Measurements from ENCODE around the gene MCC.

The MCC gene

DNA sequence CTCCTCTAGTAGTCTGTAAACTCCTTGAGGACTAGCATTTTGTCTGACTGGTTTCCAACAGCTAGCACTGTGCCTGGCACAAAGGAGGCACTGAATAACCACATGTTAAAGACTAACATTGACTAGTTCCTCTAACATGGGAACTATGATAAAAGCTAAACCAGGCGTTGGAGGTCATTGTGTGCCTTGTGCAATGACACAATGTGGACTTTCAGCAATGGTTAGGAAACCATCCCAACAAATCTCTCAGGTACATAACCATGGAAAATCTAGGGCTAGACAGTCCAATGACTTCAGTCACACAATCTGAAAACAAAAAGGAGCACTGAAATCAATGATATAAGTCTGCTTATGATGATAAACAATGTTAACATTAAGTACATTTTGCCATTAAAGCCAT, 311.0 kb downstream of the MCC start:
- DNase-seq (ENCODE audit: low read depth in 3 of 3), result no peak

DNA sequence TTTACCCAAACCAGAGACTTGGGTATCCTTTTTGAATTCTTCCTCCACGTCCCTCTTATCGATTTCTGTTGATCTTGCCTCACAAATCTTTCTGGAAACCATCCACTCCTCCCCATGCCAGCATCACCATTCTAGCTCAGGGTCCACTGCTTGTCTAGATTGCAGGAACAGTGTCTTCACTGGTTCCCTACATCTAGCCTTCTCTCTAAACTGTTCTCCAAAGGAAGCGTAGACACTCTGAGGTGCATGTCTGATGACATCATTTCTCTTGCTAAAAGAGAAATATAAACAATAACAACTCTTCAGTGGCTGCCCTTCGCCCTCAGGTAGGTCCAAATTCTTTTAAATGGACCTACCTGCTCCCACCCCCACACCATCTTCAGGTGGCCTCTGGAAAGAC, 311.5 kb downstream of the MCC start:
- DNase-seq (ENCODE audit: low read depth in 3 of 3), result no peak

- no peak for DNase-seq (ENCODE audit: low read depth in 3 of 3)
Observed at GRCh38 chr5:113176196-113176595, 312.1 kb downstream of the MCC start.

DNA sequence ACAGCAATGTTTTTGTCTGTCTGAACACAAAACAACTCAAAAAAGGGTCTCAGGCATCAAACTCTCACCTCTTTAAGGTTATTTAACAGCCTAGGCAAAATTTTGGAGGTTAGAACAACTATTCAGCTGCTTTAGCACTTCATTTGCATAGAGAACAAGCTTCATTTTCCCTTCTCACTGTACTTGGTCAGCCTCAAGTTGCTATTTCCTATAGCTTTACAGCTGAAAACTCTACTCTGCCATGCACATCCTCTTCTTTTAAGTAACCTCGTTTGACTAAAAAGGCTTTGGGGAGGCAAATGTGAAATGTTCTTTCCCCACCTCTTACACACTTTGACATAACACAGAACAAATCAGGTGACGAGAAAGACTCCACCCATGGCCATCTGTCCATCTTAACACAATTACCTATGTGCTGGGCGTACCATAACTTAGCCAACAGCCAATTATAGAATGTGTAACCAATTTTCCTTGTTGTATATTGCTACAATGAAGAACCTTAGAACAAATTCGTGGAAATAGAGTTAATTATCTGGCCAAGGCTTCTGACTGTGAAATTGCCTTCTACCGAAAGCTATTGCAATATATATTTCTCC, 315.9 kb downstream of the MCC start:
- DNase-seq (ENCODE audit: low read depth in 3 of 3), result no peak

- no peak for DNase-seq (ENCODE audit: low read depth in 3 of 3)
Observed at GRCh38 chr5:113171520-113171919, 316.7 kb downstream of the MCC start.

DNA sequence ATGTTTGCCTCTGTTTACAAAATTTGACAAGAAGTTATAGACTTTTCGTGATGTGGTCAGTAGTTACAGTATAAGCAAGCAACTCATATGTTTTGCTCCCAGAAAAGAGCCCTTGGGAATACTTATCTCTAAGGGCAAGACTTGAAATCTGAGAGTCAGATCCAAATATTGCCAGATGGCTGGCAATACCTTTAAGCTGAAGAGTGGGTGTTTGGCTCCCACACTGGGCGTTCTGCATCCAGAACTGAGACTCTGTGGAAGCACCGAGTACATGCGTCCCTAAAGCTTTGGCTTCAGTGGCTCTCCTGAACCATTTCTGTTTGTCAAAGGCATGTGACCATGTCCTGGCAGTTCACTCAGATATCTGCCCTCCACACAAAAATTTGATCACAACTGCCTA, 317.5 kb downstream of the MCC start:
- no peak for DNase-seq (ENCODE audit: low read depth in 3 of 3)

GRCh38 chr5:113169720-113170119, 318.5 kb downstream of the MCC start:
- no peak for DNase-seq (ENCODE audit: low read depth in 3 of 3)

DNA sequence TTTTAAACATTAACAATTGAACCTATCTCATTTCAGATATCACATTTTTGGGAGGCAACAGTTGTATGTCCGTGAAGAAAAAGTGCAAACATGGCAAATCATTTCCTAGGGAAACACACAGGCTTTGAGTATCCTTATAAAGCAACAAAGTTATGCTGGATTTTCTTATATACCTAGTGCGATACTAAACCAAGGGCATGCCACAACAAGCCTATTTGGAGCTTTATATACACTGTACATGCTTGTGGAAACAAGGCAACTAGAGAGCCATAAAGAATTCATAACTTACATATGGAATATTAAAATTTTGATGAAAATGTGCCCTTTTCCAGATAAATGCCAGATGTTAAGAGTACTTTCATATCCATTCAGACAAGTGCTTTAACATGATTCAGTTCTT, 320.3 kb downstream of the MCC start:
- DNase-seq (ENCODE audit: low read depth in 3 of 3), result no peak

DNA sequence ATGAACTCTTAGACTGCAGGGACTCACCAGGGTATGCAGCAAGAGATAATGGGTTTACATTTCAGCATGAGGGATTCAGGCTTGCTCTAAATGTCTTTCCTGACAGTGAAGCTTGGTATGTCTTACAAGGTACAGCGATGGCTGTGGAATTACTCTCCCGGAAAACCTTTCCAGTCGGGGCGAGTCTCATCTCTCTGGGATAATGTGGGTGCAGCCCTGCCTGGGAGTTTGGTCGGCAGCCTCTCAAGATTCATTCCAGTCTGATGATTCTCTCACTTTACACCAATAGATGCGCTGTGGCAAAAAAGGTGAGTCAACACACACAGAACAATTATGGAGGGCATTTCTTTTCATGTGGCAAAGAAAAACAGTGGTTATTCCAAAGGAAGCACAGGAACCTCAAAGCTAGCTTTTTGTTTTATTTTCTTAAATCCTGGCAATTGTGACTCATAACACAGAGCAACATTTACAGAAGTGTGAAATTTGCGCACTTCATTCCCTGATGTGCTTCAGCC, 321.3 kb downstream of the MCC start:
- DNase-seq (ENCODE audit: low read depth in 3 of 3), result no peak

GRCh38 chr5:113166261-113166660, 322.0 kb downstream of the MCC start:
- no peak for DNase-seq (ENCODE audit: low read depth in 3 of 3)

DNA sequence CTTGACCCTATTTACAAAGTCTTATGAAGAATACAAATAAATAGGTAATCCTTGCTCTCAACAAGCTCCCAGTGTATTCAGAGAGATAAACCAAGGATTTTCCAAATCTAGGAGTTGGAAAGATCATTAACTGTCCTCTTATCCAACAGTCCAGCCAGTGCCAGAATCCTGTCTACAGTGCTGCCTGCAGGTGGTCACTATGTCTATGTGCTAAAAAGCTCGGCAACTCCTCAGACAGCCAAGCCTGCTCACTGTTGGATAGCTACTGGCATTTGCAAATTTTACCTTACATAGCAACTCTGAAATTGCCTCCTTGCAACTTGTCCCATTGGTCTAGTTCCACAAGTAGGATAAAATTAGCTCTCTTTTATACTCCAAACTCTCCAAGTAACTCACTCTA, 324.2 kb downstream of the MCC start:
- DNase-seq (ENCODE audit: low read depth in 3 of 3), result no peak

DNA sequence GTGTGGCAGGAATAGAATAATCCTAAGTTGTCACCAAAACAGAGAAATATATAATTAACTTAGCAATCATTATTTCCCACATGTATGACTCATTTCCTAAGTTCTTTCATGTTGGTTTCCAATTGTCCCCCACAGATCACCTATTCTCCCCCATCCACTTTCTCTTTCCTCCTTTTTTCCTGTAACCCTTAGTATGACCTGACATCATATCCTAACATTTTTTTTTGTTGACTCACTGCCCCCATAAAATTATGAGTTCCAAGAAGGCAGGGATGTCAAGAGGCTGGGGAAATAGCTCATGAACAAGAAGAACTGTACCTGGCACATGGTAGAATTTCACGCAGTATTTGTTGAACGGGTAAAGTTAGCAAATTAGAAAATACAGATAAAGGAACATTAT, 324.9 kb downstream of the MCC start:
- DNase-seq (ENCODE audit: low read depth in 3 of 3), result no peak

GRCh38 chr5:113162770-113163169, 325.5 kb downstream of the MCC start:
- DNase-seq (ENCODE audit: low read depth in 3 of 3), result no peak

GRCh38 chr5:113162208-113162607, 326.0 kb downstream of the MCC start:
- DNase-seq (ENCODE audit: low read depth in 3 of 3), result no peak

DNA sequence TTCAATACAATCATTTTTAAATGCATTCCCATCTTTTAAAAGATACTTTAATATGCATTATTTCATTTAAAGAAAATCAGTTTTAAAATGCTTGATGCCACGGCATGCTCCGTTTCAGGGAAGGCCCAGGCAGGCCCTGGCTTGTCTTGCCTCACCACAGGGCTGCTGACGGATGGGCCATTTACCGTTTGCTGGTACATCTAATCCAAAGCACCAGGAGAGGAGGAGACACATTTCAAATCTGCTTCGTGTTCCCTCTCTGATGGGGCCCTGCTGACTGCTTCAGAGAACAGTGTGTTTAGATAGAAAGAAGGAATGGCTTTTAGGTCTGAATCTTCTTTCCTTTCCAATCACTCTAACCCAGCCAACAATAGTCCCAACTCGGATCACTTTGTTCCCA, 326.4 kb downstream of the MCC start:
- DNase-seq (ENCODE audit: low read depth in 3 of 3), result no peak

DNA sequence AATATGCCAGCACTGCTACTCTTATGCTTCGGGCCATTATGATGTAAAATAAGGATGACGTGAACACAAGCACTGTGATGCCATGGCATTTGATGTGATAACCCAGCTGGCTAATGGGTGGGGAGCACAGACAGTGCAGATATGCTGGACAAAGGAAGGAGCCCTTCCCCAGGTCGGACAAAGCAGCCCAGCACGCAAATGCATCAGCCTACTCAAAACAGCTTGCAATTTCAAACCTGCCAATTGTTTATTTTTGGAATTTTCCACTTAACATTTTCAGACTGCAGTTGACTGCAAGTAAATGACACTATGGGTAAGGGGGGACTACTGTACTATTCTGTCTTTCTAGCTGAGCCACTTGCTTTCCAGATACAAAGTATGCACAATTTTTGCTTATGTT, 330.4 kb downstream of the MCC start:
- DNase-seq (ENCODE audit: low read depth in 3 of 3), result no peak

GRCh38 chr5:113156271-113156877, 331.9 kb downstream of the MCC start:
- no peak for DNase-seq (ENCODE audit: low read depth in 3 of 3)

GRCh38 chr5:113153512-113154097, 334.6 kb downstream of the MCC start:
- no peak for DNase-seq (ENCODE audit: low read depth in 3 of 3)

GRCh38 chr5:113152380-113152740, 335.9 kb downstream of the MCC start:
- no peak for DNase-seq (ENCODE audit: low read depth in 3 of 3)

DNA sequence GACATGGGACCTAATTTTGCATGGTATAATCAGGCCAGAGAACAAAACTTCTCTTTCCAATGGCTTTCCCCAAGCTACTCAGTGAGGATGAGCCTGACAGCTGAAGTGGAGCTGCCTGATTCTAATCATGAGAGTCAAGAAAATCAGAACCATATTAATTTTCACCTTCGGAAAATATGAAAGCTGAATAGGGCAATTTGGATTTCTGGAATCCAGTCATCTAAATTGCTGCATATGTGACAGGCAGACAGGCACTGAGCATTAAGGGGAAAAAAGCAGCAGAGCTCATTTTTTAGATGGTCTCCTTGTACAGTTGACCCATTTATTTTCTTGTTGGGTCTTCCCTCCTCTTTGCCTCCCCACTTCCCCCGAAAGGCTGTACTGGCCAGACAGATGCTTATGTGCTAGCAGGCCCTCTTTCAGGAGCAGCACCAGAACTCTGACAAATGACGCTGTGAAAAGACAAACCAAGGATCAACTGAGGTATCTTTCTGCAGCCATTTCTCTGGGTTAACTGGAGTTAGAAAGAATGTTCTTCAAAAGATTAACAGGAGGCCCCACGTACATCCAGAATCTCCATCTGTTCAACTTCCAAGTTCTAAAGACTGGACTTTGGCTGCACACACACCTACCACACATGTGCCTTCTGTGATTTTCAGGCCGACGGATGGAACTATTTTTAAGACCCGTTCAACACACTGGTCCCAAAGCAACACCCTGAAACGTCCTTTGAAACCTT, 336.4 kb downstream of the MCC start:
- no peak for DNase-seq (ENCODE audit: low read depth in 3 of 3)

- no peak for DNase-seq (ENCODE audit: low read depth in 3 of 3)
Observed at GRCh38 chr5:113150821-113151220, 337.4 kb downstream of the MCC start.

DNA sequence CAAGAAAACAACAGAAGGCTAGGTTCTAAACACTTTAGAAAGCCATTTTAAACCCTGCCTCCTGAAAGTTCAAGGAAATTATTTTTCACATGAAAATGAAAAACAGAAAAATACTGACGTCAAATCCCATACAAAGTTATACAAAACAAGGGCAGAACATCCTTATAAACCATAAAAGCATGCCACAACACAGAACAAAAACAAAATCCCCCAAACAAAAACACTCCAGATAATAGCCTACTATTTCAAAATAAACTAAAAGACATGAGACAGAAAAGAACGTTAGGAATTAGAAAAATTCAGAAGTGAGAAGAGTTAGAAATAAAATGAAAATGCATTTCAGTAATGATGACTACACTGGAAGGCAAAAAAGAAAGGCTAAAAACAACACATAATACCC, 338.0 kb downstream of the MCC start:
- no peak for DNase-seq (ENCODE audit: low read depth in 3 of 3)

- DNase-seq (ENCODE audit: low read depth in 3 of 3), result no peak
Observed at GRCh38 chr5:113147537-113147936, 340.7 kb downstream of the MCC start.
